Stimulated activated CD4-positive, alpha-beta T cell treated with anti-CD3 and anti-CD28 coated beads, Interleukin-1b, Interleukin-23, amount 100 ng/mL, for 24 hours (primary cell): ENCODE measurements around the gene CBX3.
"Not testable (repeated sequence)": the region's sequence is repeated elsewhere in the genome, so short reads cannot be mapped to it uniquely, and the experiment has no call there.

Source experiments
- DNase-seq, 4 experiments: peaks; one replicate each; pipeline ENCODE4 v3.0.0-alpha.2; 2020; ENCODE audit warnings: low read depth in 4 of 4, low spot score in 1 of 4

CBX3 gene

GRCh38 chr7:26200444-26201246 is 900 bp upstream of the CBX3 start, which contains the start of gene HNRNPA2B1:
HNRNPA2B1 (minus strand) TSS chr7:26200746; CDS start chr7:26200577, 169 bp downstream.
- peak; percentile 94 to 97 (median 96) for DNase-seq

GRCh38 chr7:26202019-26202990 is 760 bp downstream of the CBX3 start:
- DNase-seq: peak; percentile 35 to 53 (median 52)

- DNase-seq: no peak
These were observed 1.5 kb downstream of the CBX3 start for GRCh38 chr7:26203016-26203415.

GRCh38 chr7:26208040-26208439 is 6.5 kb downstream of the CBX3 start:
- no peak for DNase-seq

GRCh38 chr7:26212921-26213718 is 11.6 kb downstream of the CBX3 start:
- DNase-seq: no peak

- no peak for DNase-seq
These were observed 12.4 kb downstream of the CBX3 start for GRCh38 chr7:26213807-26214515.

- DNase-seq: no peak
These were observed 14.5 kb downstream of the CBX3 start for GRCh38 chr7:26216049-26216448.

GRCh38 chr7:26224359-26224758 is 22.8 kb downstream of the CBX3 start:
- no peak for DNase-seq

GRCh38 chr7:26227987-26228386 is 26.4 kb downstream of the CBX3 start:
- DNase-seq: no peak

GRCh38 chr7:26233902-26234511 is 32.5 kb downstream of the CBX3 start:
- DNase-seq: no peak

GRCh38 chr7:26237035-26237807 is 35.7 kb downstream of the CBX3 start:
- DNase-seq: no peak

- no peak for DNase-seq
These were observed 36.5 kb downstream of the CBX3 start for GRCh38 chr7:26238032-26238431.

GRCh38 chr7:26245150-26245549 is 43.6 kb downstream of the CBX3 start:
- DNase-seq: no peak

GRCh38 chr7:26250239-26250638 is 48.7 kb downstream of the CBX3 start:
- no peak for DNase-seq

GRCh38 chr7:26261866-26262265 is 60.3 kb downstream of the CBX3 start:
- DNase-seq: not testable (repeated sequence)
